Lung (tissue), 12 donors: ENCODE results near the gene THUMPD3. TPM values are rescaled to one million over a fixed set of nuclear protein-coding genes. Genes with fewer than 3 reads are reported as not detected.

Source experiments
- ATAC-seq: fragments of 200-7000 bp; cut with Tn5 transposase; one replicate; pipeline ENCODE4 v1.9.1; 2020; ENCODE audit warnings: moderate number of reproducible peaks; ENCODE audit not compliant: insufficient read depth, low FRiP score
- DNase-seq, 3 donors: peaks; one replicate each; pipeline ENCODE4 v3.0.0-alpha.2; 2013 to 2017
- H3K27ac ChIP-seq, 2 donors: one replicate each; pipeline ENCODE4 v1.5.1; 2013; ENCODE audit warnings: mild to moderate bottlenecking in 2 of 2, moderate library complexity in 2 of 2, control low read depth in 1 of 2, inconsistent platforms in 1 of 2, low read depth in 1 of 2, low read length in 1 of 2
- H3K27me3 ChIP-seq, 3 donors: one replicate each; pipeline ENCODE4 v1.5.1; 2013; ENCODE audit warnings: low read length in 2 of 3; ENCODE audit not compliant: control insufficient read depth in 3 of 3, insufficient read depth in 3 of 3
- H3K36me3 ChIP-seq, 4 donors: one replicate each; pipeline ENCODE4 v1.5.1; 2013; ENCODE audit warnings: low read length in 4 of 4, mild to moderate bottlenecking in 1 of 4, moderate library complexity in 1 of 4; ENCODE audit not compliant: control insufficient read depth in 4 of 4, insufficient read depth in 4 of 4
- H3K4me1 ChIP-seq, 5 donors: one replicate each; pipeline ENCODE4 v1.5.1; 2013; ENCODE audit warnings: low read length in 5 of 5, mild to moderate bottlenecking in 2 of 5, moderate library complexity in 1 of 5; ENCODE audit not compliant: control insufficient read depth in 5 of 5, insufficient read depth in 5 of 5
- H3K4me3 ChIP-seq: one replicate; pipeline ENCODE4 v1.5.1; 2013; ENCODE audit warnings: mild to moderate bottlenecking, control low read depth, moderate library complexity
- H3K9ac ChIP-seq, 2 donors: one replicate each; pipeline ENCODE4 v1.5.1; 2013; ENCODE audit warnings: low read length in 2 of 2, control low read depth in 1 of 2; ENCODE audit not compliant: insufficient read depth in 1 of 2
- H3K9me3 ChIP-seq, 4 donors: one replicate each; pipeline ENCODE4 v1.5.1; 2013; ENCODE audit warnings: low read length in 3 of 4, mild to moderate bottlenecking in 1 of 4, moderate library complexity in 1 of 4; ENCODE audit not compliant: control insufficient read depth in 4 of 4, insufficient read depth in 3 of 4
- CTCF ChIP-seq: IDR thresholded peaks from 2 replicates; pipeline ENCODE4 v1.5.1; 2012; ENCODE audit warnings: mild to moderate bottlenecking; ENCODE audit errors: control extremely low read depth, extremely low read depth
- WGBS, 2 donors: extraction: QIAGEN DNeasy Blood & Tissue Kit; methylation state at CpG; one replicate each; pipeline ENCODE4 v1.1.7; 2013; 5-methylcytosine and 5-hydroxymethylcytosine counted together
- polyA plus RNA-seq, 2 donors: library from polyadenylated mRNA; stranded (reverse); fragments of 200-250 nt; gene quantifications; one replicate each; pipeline ENCODE4 v1.2.1, GENCODE V29; 2013
- total RNA-seq, 2 donors: library from RNA; depleted of rRNA in 1 of 2; stranded (reverse); fragments of >200 nt in 1 of 2; gene quantifications; one replicate each; pipeline ENCODE4 v1.2.1, GENCODE V29; 2014 to 2021
- donor health status: control.
- donor health status: control.
- donor health status: Bipolar disorder and iron deficiency.
- donor health status: healthy.
- donor health status: DM: yes; HTN: yes; CAD: no.

Gene THUMPD3
- total and polyA plus RNA-seq, 4 donors = 28.6 to 37.2 (median 31.8) TPM

- no peak for DNase-seq
- H3K4me1 ChIP-seq = peaks cover 0 to 27% (median 0%) of the 10 kb centered on the region in 5 donors
- TF ChIP-seq CTCF = no peak
These were observed 53.4 kb downstream of the THUMPD3 start for GRCh38 chr3:9416139-9416780.

GRCh38 chr3:9420850-9421549, 58.1 kb downstream of the THUMPD3 start:
- ATAC-seq (no peak), DNase-seq (no peak)
- Histone ChIP-seq H3K4me1 (peaks cover 0 to 25% (median 20%) of the 10 kb centered on the region in 5 donors), H3K27me3 (no peaks in the 10 kb centered on the region), H3K9me3 (no peaks in the 10 kb centered on the region), H3K36me3 (peaks cover 0 to 3% (median 0%) of the 10 kb centered on the region in 4 donors), H3K27ac (peak overlapping the region in 1 of 2 donors; percentile 21), H3K9ac (no peak overlapping the region), H3K4me3 (no peak overlapping the region)
- no peak for TF ChIP-seq CTCF
- 87 to 92% methylated on average over 2 of the region's 2 CpGs for WGBS, 2 donors

More at GRCh38 chr3:9416139-9416780, 53.4 kb downstream of the THUMPD3 start:
- no peak overlapping the region for H3K9ac ChIP-seq
- WGBS, 2 donors = 39 to 52% methylated on average over 3 of the region's 3 CpGs
- ATAC-seq = no peak
- no peak overlapping the region for H3K4me3 ChIP-seq
- H3K36me3 ChIP-seq = peaks cover 0 to 8% (median 2%) of the 10 kb centered on the region in 4 donors
- no peaks in the 10 kb centered on the region for H3K27me3 ChIP-seq
- H3K27ac ChIP-seq = peak overlapping the region in 1 of 2 donors; percentile 7
- H3K9me3 ChIP-seq = no peaks in the 10 kb centered on the region

- Histone ChIP-seq H3K4me1 (peaks cover 0 to 25% (median 20%) of the 10 kb centered on the region in 5 donors), H3K9me3 (no peaks in the 10 kb centered on the region), H3K36me3 (peaks cover 0 to 12% (median 9%) of the 10 kb centered on the region in 4 donors), H3K4me3 (no peak overlapping the region), H3K9ac (peak overlapping the region in 1 of 2 donors; percentile 91), H3K27ac (peak overlapping the region in 1 of 2 donors; percentile 88), H3K27me3 (no peaks in the 10 kb centered on the region)
- peak; percentile 89 for ATAC-seq
- peak; percentile 3 for TF ChIP-seq CTCF
- peak; percentile 95 to 99 (median 99) for DNase-seq
- 16 to 23% methylated on average over 5 of the region's 5 CpGs for WGBS, 2 donors
These were observed 60.0 kb downstream of the THUMPD3 start for GRCh38 chr3:9422712-9423424.
